T-helper 2 cell (primary cell): ENCODE results near the gene MAPK13.
A peak's percentile ranks its signal among the peaks of the same experiment; 100 is the strongest.

Experiments
- DNase-seq, 5 experiments: peaks; one replicate each; pipeline versions ENCODE4 v3.0.0 to v3.0.0-alpha.2; 2012 to 2022

The MAPK13 gene

GRCh38 chr6:36155662-36156061 is 25.3 kb downstream of the MAPK13 start:
- DNase-seq, result no peak

GRCh38 chr6:36160147-36160760 is 29.9 kb downstream of the MAPK13 start:
- DNase-seq, result no peak

- DNase-seq, result peak in 1 of 5 experiments; percentile 43
Measured at GRCh38 chr6:36169023-36170007, 39.0 kb downstream of the MAPK13 start.

- DNase-seq, result no peak
Measured at GRCh38 chr6:36170704-36171103, 40.4 kb downstream of the MAPK13 start.

GRCh38 chr6:36171573-36171972 is 41.3 kb downstream of the MAPK13 start:
- DNase-seq, result peak in 1 of 5 experiments; percentile 52

- DNase-seq, result no peak
Measured at GRCh38 chr6:36177166-36177565, 46.9 kb downstream of the MAPK13 start.

- no peak for DNase-seq
Measured at GRCh38 chr6:36178544-36178943, 48.2 kb downstream of the MAPK13 start.

GRCh38 chr6:36180126-36180525 is 49.8 kb downstream of the MAPK13 start:
- no peak for DNase-seq

GRCh38 chr6:36184311-36184710 is 54.0 kb downstream of the MAPK13 start:
- DNase-seq, result no peak

- DNase-seq, result no peak
Measured at GRCh38 chr6:36186199-36186598, 55.9 kb downstream of the MAPK13 start.

- DNase-seq, result no peak
Measured at GRCh38 chr6:36187446-36187845, 57.1 kb downstream of the MAPK13 start.
